Transverse colon (tissue), 4 donors: ENCODE measurements around the gene PCNX4. TPM values are rescaled to one million over a fixed set of nuclear protein-coding genes. Genes with fewer than 3 reads are reported as not detected.
"Not testable (repeated sequence)": the region's sequence is repeated elsewhere in the genome, so short reads cannot be mapped to it uniquely, and the experiment has no call there.

ENCODE experiments used
- DNase-seq: peaks from one replicate; pipeline ENCODE4 v3.0.0-alpha.2; 2019
- H3K27ac ChIP-seq, 4 donors: fragments of 200-600 bp; sonication (generic); 2 replicates each; pipeline ENCODE4 v1.5.1; 2016 to 2018; ENCODE audit warnings: inconsistent platforms in 4 of 4
- H3K27me3 ChIP-seq: fragments of 200-600 bp; sonication (generic); 2 replicates; pipeline ENCODE4 v1.5.1; 2017; ENCODE audit warnings: inconsistent platforms
- H3K36me3 ChIP-seq, 4 donors: fragments of 200-600 bp; sonication (generic); 2 replicates each; pipeline ENCODE4 v1.5.1; 2017 to 2019; ENCODE audit warnings: inconsistent platforms in 4 of 4
- H3K4me1 ChIP-seq, 4 donors: fragments of 200-600 bp; sonication (generic); 2 replicates each; pipeline ENCODE4 v1.5.1; 2017 to 2020; ENCODE audit warnings: inconsistent platforms in 4 of 4
- H3K4me3 ChIP-seq, 4 donors: fragments of 200-600 bp; sonication (generic); 1 replicate in 1 of 4; 2 replicates in 3 of 4; pipeline versions ENCODE4 v1.5.1 to v1.6.1; 2017 to 2019; ENCODE audit warnings: inconsistent platforms in 4 of 4
- H3K9me3 ChIP-seq, 2 donors: fragments of 200-600 bp; sonication (generic); 2 replicates each; pipeline ENCODE4 v1.5.1; 2017 to 2019; ENCODE audit warnings: inconsistent platforms in 2 of 2
- CTCF ChIP-seq, 5 experiments: fragments of 200-600 bp in 3 of 5; fragments of 450-650 bp in 2 of 5; sonication (generic) in 3 of 5; IDR thresholded peaks; 1 replicate in 2 of 5; 2 replicates in 3 of 5; pipeline ENCODE4 v1.5.1; 2016 to 2017; ENCODE audit warnings: antibody characterized with exemption in 5 of 5, inconsistent platforms in 3 of 5, mild to moderate bottlenecking in 2 of 5, moderate library complexity in 1 of 5
- EP300 ChIP-seq: sonication (generic); formaldehyde crosslinking; IDR thresholded peaks from one replicate; pipeline ENCODE4 v1.6.1; 2017; ENCODE audit warnings: antibody characterized with exemption, low read depth
- POLR2A ChIP-seq: fragments of 450-650 bp; IDR thresholded peaks from one replicate; pipeline ENCODE4 v1.6.1; 2016; ENCODE audit warnings: antibody characterized with exemption, mild to moderate bottlenecking, moderate library complexity
- POLR2AphosphoS5 ChIP-seq, 3 donors: sonication (generic); formaldehyde crosslinking; IDR thresholded peaks; one replicate each; pipeline ENCODE4 v1.6.1; 2016; ENCODE audit warnings: antibody characterized with exemption in 3 of 3
- WGBS, 2 donors: methylation state at CpG; one replicate each; pipeline ENCODE4 v1.1.5; 2018; ENCODE audit warnings: low coverage in 1 of 2; 5-methylcytosine and 5-hydroxymethylcytosine counted together
- in situ Hi-C, 4 donors: fragments of 200-750 bp; cut with MboI; loops; one replicate each; pipeline versions ENCODE4 v1.15.0 to v1.15.1; 2017; ENCODE audit warnings: low sequenced_read_pairs in 3 of 4, low pct_ligation_motif_present in 1 of 4, low pct_unique_long_range_greater_than_20kb in 1 of 4
- intact Hi-C: fragments of 100-400 bp; cut with DNase I; formaldehyde crosslinking; loops from one replicate; pipeline ENCODE4 v1.15.1; 2023; ENCODE audit warnings: low total_unique reads
- total RNA-seq, 4 donors: library from RNA; depleted of rRNA; stranded (reverse); fragments of >200 nt; gene quantifications; one replicate each; pipeline ENCODE4 v1.1.0, GENCODE V29; 2016

Gene PCNX4
- total RNA-seq, 4 donors from 2014 or later, result 32.9 to 118 (median 54.8) TPM

GRCh38 chr14:60094306-60094897 lies 2.7 kb downstream of the PCNX4 start:
- in situ Hi-C loops (no loop called here), intact Hi-C loops (loop anchor here (10.0 kb wide), 1 partner anchor 70 kb away; the partner anchor contains the start of gene DHRS7)
- no peak for TF ChIP-seq CTCF (IDR thresholded peaks at IDR 0.05)
- TF ChIP-seq POLR2AphosphoS5 (IDR thresholded peaks at IDR 0.05), result no peak
- TF ChIP-seq POLR2A, result no peak
- no peak for TF ChIP-seq EP300
- Histone ChIP-seq H3K4me3 (no peak overlapping the region), H3K27ac (peak overlapping the region in 1 of 4 donors; percentile 97), H3K4me1 (peaks cover 19 to 41% (median 23%) of the 10 kb centered on the region in 4 donors), H3K36me3 (no peaks in the 10 kb centered on the region), H3K27me3 (no peaks in the 10 kb centered on the region), H3K9me3 (no peaks in the 10 kb centered on the region)
- WGBS, 2 donors, result 72 to 86% methylated on average over 3 to 5 of the region's 5 CpGs
- no peak for DNase-seq

- H3K9me3 ChIP-seq, result no peaks in the 10 kb centered on the region
- in situ Hi-C loops (no loop called here), intact Hi-C loops (loop anchor here (10.0 kb wide), 1 partner anchor 70 kb away; the partner anchor contains the start of gene DHRS7)
- no peaks in the 10 kb centered on the region for H3K27me3 ChIP-seq
- peaks cover 19 to 41% (median 23%) of the 10 kb centered on the region in 4 donors for H3K4me1 ChIP-seq
- no peak for TF ChIP-seq CTCF (IDR thresholded peaks at IDR 0.05)
- no peak overlapping the region for H3K4me3 ChIP-seq
- DNase-seq, result no peak
- no peaks in the 10 kb centered on the region for H3K36me3 ChIP-seq
- H3K27ac ChIP-seq, result peak overlapping the region in 1 of 4 donors; percentile 60
These were observed 3.5 kb downstream of the PCNX4 start for GRCh38 chr14:60095231-60095630.

DNA sequence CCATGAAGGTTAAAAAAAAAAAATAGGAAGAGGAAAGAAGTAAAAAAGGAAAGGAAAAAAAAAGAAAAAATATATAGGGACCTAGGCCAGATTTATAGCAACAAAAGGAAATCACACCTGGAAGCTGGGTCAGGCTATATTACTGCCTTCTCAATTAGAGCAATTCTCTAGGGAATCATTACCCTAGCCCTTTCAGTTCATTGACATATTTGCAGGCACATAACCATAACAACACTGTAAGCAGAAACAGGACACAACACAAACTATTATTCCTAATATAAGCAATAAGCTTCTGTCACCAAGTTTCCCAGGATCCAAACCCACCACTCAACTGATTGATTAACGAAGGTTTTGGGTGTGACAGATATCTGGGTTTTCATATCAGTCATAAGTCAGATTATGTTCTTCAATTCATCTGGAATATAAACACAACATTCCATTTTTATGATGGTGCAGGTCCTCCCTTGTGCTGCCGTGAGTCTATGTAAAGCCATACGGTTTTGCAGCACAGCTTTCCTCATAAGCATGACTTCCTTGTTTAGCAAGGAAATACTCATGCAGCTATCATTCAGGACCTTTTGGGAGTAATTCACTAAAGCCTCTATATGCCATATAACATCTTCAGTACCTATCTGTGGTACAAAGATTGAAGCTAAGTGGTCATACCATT lies 4.2 kb downstream of the PCNX4 start:
- no peak overlapping the region for H3K4me3 ChIP-seq
- intact Hi-C loops, result loop anchor here (10.0 kb wide), 1 partner anchor 69 kb away; the partner anchor contains the start of gene DHRS7
- no peak for DNase-seq
- TF ChIP-seq POLR2AphosphoS5 (IDR thresholded peaks at IDR 0.05) (no peak), CTCF (IDR thresholded peaks at IDR 0.05) (no peak), POLR2A (no peak), EP300 (no peak)
- 39 to 80% methylated on average over 1 to 3 of the region's 3 CpGs for WGBS, 2 donors
- no peaks in the 10 kb centered on the region for H3K9me3 ChIP-seq
- in situ Hi-C loops, result no loop called here
- peak overlapping the region in 1 of 4 donors; percentile 60 for H3K27ac ChIP-seq
- H3K27me3 ChIP-seq, result no peaks in the 10 kb centered on the region
- H3K36me3 ChIP-seq, result no peaks in the 10 kb centered on the region
- peaks cover 19 to 38% (median 23%) of the 10 kb centered on the region in 4 donors for H3K4me1 ChIP-seq

DNA sequence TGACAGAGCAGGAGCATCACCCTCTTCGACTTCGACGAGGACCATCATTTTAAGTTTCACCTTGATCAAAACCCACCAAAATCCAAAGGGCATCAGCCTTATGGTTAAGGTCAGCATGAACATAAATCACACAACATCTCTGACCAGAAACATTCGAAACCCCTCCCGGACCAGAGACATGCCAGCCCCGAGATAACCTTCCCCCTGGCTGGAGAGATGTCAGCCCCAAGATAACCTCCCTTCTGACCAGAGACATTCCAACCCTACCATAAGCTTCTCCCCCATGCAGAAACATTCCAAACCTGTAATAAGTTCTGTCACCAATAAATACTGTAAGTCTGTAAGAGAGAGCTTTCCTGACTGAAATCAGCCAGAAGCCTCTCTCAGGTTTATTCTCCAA lies 6.3 kb downstream of the PCNX4 start:
- intact Hi-C loops, result loop anchor here (10.0 kb wide), 1 partner anchor 67 kb away; the partner anchor contains the start of gene DHRS7
- in situ Hi-C loops, result no loop called here

DNA sequence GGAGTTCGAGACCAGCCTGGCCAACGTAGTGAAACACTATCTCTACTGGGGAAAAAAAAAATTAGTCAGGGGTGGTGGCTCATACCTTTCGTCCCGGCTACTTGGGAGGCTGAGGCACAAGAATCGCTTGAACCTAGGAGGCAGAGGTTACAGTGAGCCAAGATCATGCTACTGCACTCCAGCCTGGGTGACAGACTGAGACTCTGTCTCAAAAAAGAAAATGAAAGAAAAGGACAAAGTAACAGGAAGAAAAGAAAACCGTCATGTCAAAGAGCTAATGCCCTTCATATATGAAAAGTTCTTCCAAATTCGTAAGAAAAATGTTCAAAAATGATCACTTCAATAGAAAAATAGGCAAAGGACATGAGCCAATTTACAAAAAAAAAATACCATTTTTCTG lies 8.1 kb downstream of the PCNX4 start:
- in situ Hi-C loops, H3K4me3 ChIP-seq, H3K27me3 ChIP-seq, H3K36me3 ChIP-seq, H3K27ac ChIP-seq, DNase-seq, H3K9me3 ChIP-seq: not testable (repeated sequence)
- peaks cover 5 to 22% (median 7%) of the 10 kb centered on the region in 4 donors for H3K4me1 ChIP-seq
- intact Hi-C loops, result loop anchor here (10.0 kb wide), 1 partner anchor 65 kb away; the partner anchor contains the start of gene DHRS7
- WGBS, 2 donors, result 93 to 94% methylated on average over 3 to 7 of the region's 7 CpGs

More for the DNA sequence above, 6.3 kb downstream of the PCNX4 start:
- Histone ChIP-seq H3K4me3 (no peak overlapping the region), H3K27ac (no peak overlapping the region), H3K9me3 (no peaks in the 10 kb centered on the region), H3K4me1 (peaks cover 16 to 41% (median 21%) of the 10 kb centered on the region in 4 donors), H3K36me3 (no peaks in the 10 kb centered on the region), H3K27me3 (no peaks in the 10 kb centered on the region)
- no peak for DNase-seq
- WGBS, 2 donors, result 96% methylated on average over 6 of the region's 6 CpGs; no CpG with 5 or more reads in 1 of the 2 donors
- TF ChIP-seq EP300, result no peak
- no peak for TF ChIP-seq CTCF (IDR thresholded peaks at IDR 0.05)
- TF ChIP-seq POLR2A, result no peak
- no peak for TF ChIP-seq POLR2AphosphoS5 (IDR thresholded peaks at IDR 0.05)
